Neural progenitor cell (in vitro differentiated cells): Measurements from ENCODE around the gene AUTS2.

Source experiments
- CTCF ChIP-seq: fragments of 200-600 bp; sonication (generic); IDR thresholded peaks from 2 replicates; pipeline ENCODE4 v1.5.1; 2017; ENCODE audit warnings: antibody characterized with exemption, mild to moderate bottlenecking
- EZH2 ChIP-seq: fragments of 200-600 bp; sonication (generic); IDR thresholded peaks from 2 replicates; pipeline ENCODE4 v1.6.1; 2017; ENCODE audit warnings: antibody characterized with exemption, mild to moderate bottlenecking, moderate library complexity

DNA sequence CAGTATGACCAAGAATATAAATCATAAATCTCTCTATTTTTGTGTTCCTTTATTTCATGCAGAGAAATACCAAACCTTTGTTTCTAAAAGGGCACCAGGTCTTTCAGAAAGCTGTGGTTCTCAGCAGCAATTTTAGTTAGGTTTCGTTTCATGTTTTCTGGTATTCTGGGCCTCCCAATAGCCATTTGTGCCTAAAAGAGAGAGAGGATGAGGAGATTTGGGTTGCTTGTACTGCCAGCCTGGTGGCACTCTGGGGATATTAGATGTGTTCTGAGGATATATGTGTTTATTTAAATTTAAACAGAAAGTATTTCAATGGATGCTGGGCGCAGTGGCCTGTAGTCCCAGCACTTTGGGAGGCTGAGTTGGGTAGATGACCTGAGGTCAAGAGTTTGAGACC is 471.7 kb downstream of the AUTS2 start:
- TF ChIP-seq CTCF: no peak
- no peak for TF ChIP-seq EZH2
